Mammary epithelial cell (primary cell): Measurements from ENCODE around the gene ASCL3.

ENCODE experiments used
- EZH2 ChIP-seq: IDR thresholded peaks from 2 replicates; pipeline ENCODE4 v1.6.1; 2012; ENCODE audit warnings: low read length, inconsistent platforms, borderline replicate concordance
- TF ChIP-seq, protein P1 (sequence below), 2 donors: IDR thresholded peaks in 1 of 2; conservative IDR thresholded peaks in 1 of 2; 2 replicates each; pipeline ENCODE4 v1.5.1; 2011 to 2012; ENCODE audit warnings: inconsistent platforms in 2 of 2, low read length in 2 of 2, mild to moderate bottlenecking in 2 of 2, control low read depth in 1 of 2, low read depth in 1 of 2; ENCODE audit not compliant: insufficient read depth in 1 of 2; ENCODE audit errors: extremely low read depth in 1 of 2

DNA sequence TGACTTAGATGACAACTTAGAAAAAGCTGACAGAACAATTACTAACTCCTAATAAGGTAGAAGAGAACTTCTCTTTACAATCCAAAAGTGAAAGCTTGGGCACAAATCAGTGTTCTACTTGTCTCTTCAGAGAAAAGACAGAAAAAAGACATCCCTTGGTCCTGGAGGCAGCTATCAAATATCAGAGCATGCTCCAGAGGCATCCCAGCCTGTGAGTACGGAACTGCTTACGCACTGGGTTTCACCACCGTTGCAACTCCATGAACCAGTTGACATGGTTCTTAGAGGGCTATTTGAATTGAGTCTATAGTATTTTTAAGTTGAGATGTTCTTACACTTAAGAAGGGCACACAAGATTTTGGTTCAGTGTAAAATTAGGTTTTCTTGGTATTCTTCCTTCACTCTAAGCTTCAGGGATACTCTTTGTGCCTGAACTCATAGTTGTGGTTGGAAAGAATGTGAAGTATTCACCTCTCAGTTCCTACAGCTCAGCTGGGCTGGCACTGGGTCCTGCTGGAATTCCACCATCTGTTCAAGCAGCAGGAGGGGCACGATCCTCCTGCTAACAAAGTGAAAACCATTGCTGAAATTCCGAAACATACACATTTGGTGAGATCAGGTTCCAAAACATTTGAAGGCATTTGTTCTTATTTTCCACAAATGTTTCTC, 25.5 kb downstream of the ASCL3 start:
- TF ChIP-seq, protein P1, sequence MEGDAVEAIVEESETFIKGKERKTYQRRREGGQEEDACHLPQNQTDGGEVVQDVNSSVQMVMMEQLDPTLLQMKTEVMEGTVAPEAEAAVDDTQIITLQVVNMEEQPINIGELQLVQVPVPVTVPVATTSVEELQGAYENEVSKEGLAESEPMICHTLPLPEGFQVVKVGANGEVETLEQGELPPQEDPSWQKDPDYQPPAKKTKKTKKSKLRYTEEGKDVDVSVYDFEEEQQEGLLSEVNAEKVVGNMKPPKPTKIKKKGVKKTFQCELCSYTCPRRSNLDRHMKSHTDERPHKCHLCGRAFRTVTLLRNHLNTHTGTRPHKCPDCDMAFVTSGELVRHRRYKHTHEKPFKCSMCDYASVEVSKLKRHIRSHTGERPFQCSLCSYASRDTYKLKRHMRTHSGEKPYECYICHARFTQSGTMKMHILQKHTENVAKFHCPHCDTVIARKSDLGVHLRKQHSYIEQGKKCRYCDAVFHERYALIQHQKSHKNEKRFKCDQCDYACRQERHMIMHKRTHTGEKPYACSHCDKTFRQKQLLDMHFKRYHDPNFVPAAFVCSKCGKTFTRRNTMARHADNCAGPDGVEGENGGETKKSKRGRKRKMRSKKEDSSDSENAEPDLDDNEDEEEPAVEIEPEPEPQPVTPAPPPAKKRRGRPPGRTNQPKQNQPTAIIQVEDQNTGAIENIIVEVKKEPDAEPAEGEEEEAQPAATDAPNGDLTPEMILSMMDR (conservative IDR thresholded peaks at IDR 0.05 in 1 of 2, IDR thresholded peaks at IDR 0.05 in 1 of 2; ENCODE audit: extremely low read depth in 1 of 2, insufficient read depth in 1 of 2, low read depth in 1 of 2, low read length in 2 of 2): no peak
- no peak for TF ChIP-seq EZH2
